ENCODE results near the gene EPS8L2. TPM values are rescaled to one million over a fixed set of nuclear protein-coding genes. Genes with fewer than 3 reads are reported as not detected.
A peak's percentile ranks its signal among the peaks of the same experiment; 100 is the strongest.

Gene EPS8L2
- polyA plus RNA-seq, 1 experiment = 44.4 TPM

GRCh38 chr11:773425-773824 is 67.4 kb downstream of the EPS8L2 start:
- Histone ChIP-seq H3K27me3 (ENCODE audit: control insufficient read depth, insufficient read depth, low read length) (no peaks in the 10 kb centered on the region), H3K36me3 (ENCODE audit: control insufficient read depth, insufficient read depth, low read length) (peaks cover 27% of the 10 kb centered on the region), H3K4me3 (ENCODE audit: low read depth, low read length) (no peak overlapping the region)
- ChIA-PET POLR2A (no interaction called here), CTCF (no interaction called here)
- no peak for TF ChIP-seq CTCF (IDR thresholded peaks at IDR 0.05; ENCODE audit: insufficient read depth, low read depth, low read length)
- DNase-seq (ENCODE audit: low read depth) = no peak

GRCh38 chr11:773830-774229 is 67.8 kb downstream of the EPS8L2 start:
- no peak overlapping the region for H3K4me3 ChIP-seq (ENCODE audit: low read depth, low read length)
- no peak for TF ChIP-seq CTCF (IDR thresholded peaks at IDR 0.05; ENCODE audit: insufficient read depth, low read depth, low read length)
- no peak for DNase-seq (ENCODE audit: low read depth)
- peaks cover 27% of the 10 kb centered on the region for H3K36me3 ChIP-seq (ENCODE audit: control insufficient read depth, insufficient read depth, low read length)
- ChIA-PET CTCF (no interaction called here), POLR2A (no interaction called here)
- H3K27me3 ChIP-seq (ENCODE audit: control insufficient read depth, insufficient read depth, low read length) = no peaks in the 10 kb centered on the region

GRCh38 chr11:774873-775592 is 69.0 kb downstream of the EPS8L2 start:
- DNase-seq (ENCODE audit: low read depth) = no peak
- no peak overlapping the region; the same call in 1 of the 2 replicates for H3K4me3 ChIP-seq (ENCODE audit: low read depth, low read length)
- POLR2A ChIA-PET = no interaction called here
- peaks cover 31% of the 10 kb centered on the region for H3K36me3 ChIP-seq (ENCODE audit: control insufficient read depth, insufficient read depth, low read length)
- CTCF ChIA-PET = interaction anchor here (1.1 to 2.1 kb wide), 2 partner anchors 10 to 47 kb away, joined by 5 to 7 read pairs; no protein-coding TSS in a partner anchor
- no peaks in the 10 kb centered on the region for H3K27me3 ChIP-seq (ENCODE audit: control insufficient read depth, insufficient read depth, low read length)
- no peak for TF ChIP-seq CTCF (IDR thresholded peaks at IDR 0.05; ENCODE audit: insufficient read depth, low read depth, low read length)

GRCh38 chr11:776263-776560 is 70.2 kb downstream of the EPS8L2 start:
- CTCF ChIA-PET = interaction anchor here (1.0 to 2.1 kb wide), 3 partner anchors 11 to 49 kb away, joined by 5 to 7 read pairs (median 5); no protein-coding TSS in a partner anchor

More at GRCh38 chr11:776263-776560, 70.2 kb downstream of the EPS8L2 start:
- POLR2A ChIA-PET = no interaction called here
- no peak for TF ChIP-seq CTCF (IDR thresholded peaks at IDR 0.05; ENCODE audit: insufficient read depth, low read depth, low read length)
- DNase-seq (ENCODE audit: low read depth) = no peak
- peak overlapping the region; percentile 94 for H3K4me3 ChIP-seq (ENCODE audit: low read depth, low read length)
- H3K27me3 ChIP-seq (ENCODE audit: control insufficient read depth, insufficient read depth, low read length) = no peaks in the 10 kb centered on the region
- H3K36me3 ChIP-seq (ENCODE audit: control insufficient read depth, insufficient read depth, low read length) = peaks cover 25% of the 10 kb centered on the region

Measured in BJ (cell line).